Measurements from ENCODE around the gene MED14. TPM values are rescaled to one million over a fixed set of nuclear protein-coding genes. Genes with fewer than 3 reads are reported as not detected.

The MED14 gene
- total and polyA plus RNA-seq, 2 of the 8 experiments (the other 6 are each of a cell fraction or from before 2014, with no cell fraction given), result 79.7 to 117 TPM

DNA sequence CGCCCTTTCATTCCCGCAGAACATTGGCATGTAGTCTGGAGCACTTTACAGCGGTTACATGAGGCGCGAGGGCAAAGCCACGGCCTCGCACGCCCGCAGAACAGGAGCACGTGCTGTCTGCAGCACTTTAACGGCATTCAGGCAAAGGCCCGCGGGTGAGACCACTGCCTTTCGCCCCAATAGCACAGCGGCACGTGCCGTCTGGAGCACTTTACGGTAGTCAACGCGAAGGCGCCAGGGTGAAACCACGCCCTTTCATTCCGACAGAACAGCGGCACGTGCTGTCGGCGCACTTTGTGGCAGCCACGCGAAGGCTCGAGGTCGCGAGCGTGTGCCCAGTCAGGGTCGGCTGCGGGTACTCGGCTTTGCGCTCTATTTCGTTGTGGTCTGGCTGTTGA is 112.2 kb downstream of the MED14 start, which contains the start of gene MPC1L:
TSS of gene MPC1L (plus strand) at position 290 of the 398 bp plus-strand sequence. CDS start 138 bp downstream, outside the sequence.
- no peak within 1 kb of the TSS for H2BK15ac ChIP-seq (ENCODE audit: low read length)
- WGBS, 2 experiments (ENCODE audit: extremely low coverage in 1 of 2, insufficient coverage in 1 of 2, insufficient read length in 1 of 2, insufficient replicate concordance in 2 of 2, low coverage in 1 of 2, low lambda C conversion rate in 2 of 2, missing lambda C conversion rate in 1 of 2), result 93% methylated on average over 24 of the region's 38 CpGs; no CpG with 5 or more reads in 1 of the 2 experiments
- no peak for TF ChIP-seq PHF8 (conservative IDR thresholded peaks at IDR 0.05; ENCODE audit: low read depth, low read length)
- no peak for TF ChIP-seq KDM1A (IDR thresholded peaks at IDR 0.05; ENCODE audit: borderline replicate concordance, low read length)
- TF ChIP-seq MAFK (IDR thresholded peaks at IDR 0.05; ENCODE audit: low read depth, low read length), result no peak
- no peak for TF ChIP-seq CEBPB (IDR thresholded peaks at IDR 0.05; ENCODE audit: low read depth, low read length)
- TF ChIP-seq CTCF (IDR thresholded peaks at IDR 0.05; ENCODE audit: control extremely low read depth in 1 of 3, insufficient read depth in 1 of 3, low read depth in 1 of 3, low read length in 3 of 3), result no peak
- TF ChIP-seq NANOG (IDR thresholded peaks at IDR 0.05; ENCODE audit: insufficient read depth, low read depth, low read length, poor library complexity, severe bottlenecking), result no peak
- TF ChIP-seq HDAC2 (IDR thresholded peaks at IDR 0.05; ENCODE audit: borderline replicate concordance in 1 of 2, low read depth in 2 of 2, low read length in 2 of 2), result no peak
- TF ChIP-seq RAD21 (IDR thresholded peaks at IDR 0.05 in 1 of 2, conservative IDR thresholded peaks at IDR 0.05 in 1 of 2; ENCODE audit: low read depth in 2 of 2, low read length in 2 of 2), result no peak
- no peak for TF ChIP-seq KDM4A (IDR thresholded peaks at IDR 0.05; ENCODE audit: low read depth, low read length, severe bottlenecking)
- TF ChIP-seq EP300 (IDR thresholded peaks at IDR 0.05; ENCODE audit: borderline replicate concordance in 1 of 2, low read depth in 2 of 2, low read length in 2 of 2), result no peak

More for the DNA sequence above, 112.2 kb downstream of the MED14 start, which contains the start of gene MPC1L:
- no peak within 1 kb of the TSS for H3K4ac ChIP-seq (replicated peaks; ENCODE audit: insufficient read length, low read depth, low read length)
- POLR2A ChIA-PET (ENCODE audit: partially characterized antibody), result no interaction called here
- H4K91ac ChIP-seq (replicated peaks; ENCODE audit: insufficient read length, low read length), result no peak within 1 kb of the TSS
- no peaks in the 10 kb centered on the region for H3K79me2 ChIP-seq (ENCODE audit: control insufficient read depth in 1 of 2, insufficient read depth in 2 of 2, low read length in 2 of 2)
- no peak within 1 kb of the TSS; the same call in 1 of the 2 replicates for H2BK12ac ChIP-seq (ENCODE audit: low read depth, low read length)
- no peak within 1 kb of the TSS for H3K18ac ChIP-seq (ENCODE audit: extremely low read depth, low read length)
- H3K9me3 ChIP-seq (ENCODE audit: insufficient read depth in 2 of 2, low read depth in 1 of 2, low read length in 1 of 2), result no peaks in the 10 kb centered on the region
- H3K79me1 ChIP-seq (ENCODE audit: low read depth, low read length), result no peaks in the 10 kb centered on the region
- FAIRE-seq (no peak), DNase-seq (ENCODE audit: low read depth in 1 of 2, low spot score in 2 of 2) (no peak)
- no peak within 1 kb of the TSS for H3K27ac ChIP-seq (ENCODE audit: low read depth, low read length)
- no peak within 1 kb of the TSS for H3K4me2 ChIP-seq (ENCODE audit: insufficient read depth in 1 of 2, low read depth in 2 of 2, low read length in 2 of 2)
- no peaks in the 10 kb centered on the region for H3K23me2 ChIP-seq (ENCODE audit: low read depth, low read length)
- H3K4me3 ChIP-seq (ENCODE audit: extremely low read depth in 1 of 4, insufficient read depth in 2 of 4, low read depth in 3 of 4, low read length in 4 of 4), result no peak within 1 kb of the TSS
- no peak within 1 kb of the TSS for H4K5ac ChIP-seq (ENCODE audit: insufficient read length, low read depth, low read length)
- 0 out of 2 replicates have a peak within 1 kb of the TSS, but pooled peaks have one; percentile 14 for H2AFZ ChIP-seq (ENCODE audit: low read length)
- H2AK5ac ChIP-seq (ENCODE audit: low read depth, low read length), result no peak within 1 kb of the TSS
- CTCF ChIA-PET (ENCODE audit: partially characterized antibody), result interaction anchor here (0.6 kb wide), 1 partner anchor 79 kb away, joined by 3 read pairs; no protein-coding TSS in a partner anchor
- H4K8ac ChIP-seq (ENCODE audit: extremely low read depth, insufficient read depth, low read length), result no peak within 1 kb of the TSS
- no peak within 1 kb of the TSS for H3K9ac ChIP-seq (replicated peaks in 1 of 4; ENCODE audit: extremely low read depth in 1 of 4, low read depth in 3 of 4, low read length in 3 of 4)
- peaks cover 0 to 4% (median 0%) of the 10 kb centered on the region in 4 experiments; a peak in 1 of 8 replicates for H3K36me3 ChIP-seq (ENCODE audit: control insufficient read depth in 2 of 4, insufficient read depth in 4 of 4, low read length in 3 of 4)
- no peak within 1 kb of the TSS for H2BK5ac ChIP-seq (ENCODE audit: low read depth, low read length)
- H3K23ac ChIP-seq (ENCODE audit: insufficient read length), result no peak within 1 kb of the TSS
- no peak within 1 kb of the TSS for H2BK120ac ChIP-seq (replicated peaks; ENCODE audit: low read depth, low read length)
- no peaks in the 10 kb centered on the region for H4K20me1 ChIP-seq (replicated peaks in 1 of 2; ENCODE audit: control insufficient read depth in 1 of 2, insufficient read depth in 2 of 2, low read length in 2 of 2)
- no peak within 1 kb of the TSS for H3K14ac ChIP-seq (ENCODE audit: insufficient read length)
- H3K56ac ChIP-seq (replicated peaks; ENCODE audit: insufficient read length, low read depth, low read length), result no peak within 1 kb of the TSS
- no peaks in the 10 kb centered on the region for H3K27me3 ChIP-seq (replicated peaks in 1 of 4; ENCODE audit: control insufficient read depth in 3 of 4, extremely low read depth in 1 of 4, insufficient read depth in 3 of 4, low read length in 3 of 4)
- H3K4me1 ChIP-seq (replicated peaks in 1 of 4; ENCODE audit: control insufficient read depth in 3 of 4, insufficient read depth in 4 of 4, low read length in 3 of 4), result peaks cover 0 to 3% (median 0%) of the 10 kb centered on the region in 4 experiments; a peak in 1 of 7 replicates
- no peak within 1 kb of the TSS for H2BK20ac ChIP-seq (ENCODE audit: low read length)
